Body of pancreas (tissue), 4 donors: ENCODE results near the gene GPRIN2. TPM values are rescaled to one million over a fixed set of nuclear protein-coding genes. Genes with fewer than 3 reads are reported as not detected.
A peak's percentile ranks its signal among the peaks of the same experiment; 100 is the strongest.

Experiments used
- ATAC-seq: fragments of 150-250 bp; one replicate; pipeline ENCODE4 v1.9.1; 2016
- DNase-seq, 4 donors: peaks; one replicate each; pipeline ENCODE4 v3.0.0-alpha.2; 2019
- H3K27ac ChIP-seq, 4 donors: fragments of 200-600 bp; sonication (generic); 1 replicate in 3 of 4; 2 replicates in 1 of 4; pipeline versions ENCODE4 v1.5.1 to v1.6.1; 2016 to 2019; ENCODE audit warnings: mild to moderate bottlenecking in 1 of 4, mixed read lengths in 1 of 4, moderate library complexity in 1 of 4
- H3K27me3 ChIP-seq, 2 donors: fragments of 200-600 bp; sonication (generic); one replicate each; pipeline ENCODE4 v1.6.0; 2016; ENCODE audit warnings: mild to moderate bottlenecking in 1 of 2
- H3K36me3 ChIP-seq, 2 donors: fragments of 200-600 bp; sonication (generic); replicated peaks in 1 of 2; 2 replicates each; pipeline ENCODE4 v1.5.1; 2016; ENCODE audit warnings: low read depth in 2 of 2; ENCODE audit not compliant: insufficient read depth in 1 of 2
- H3K4me1 ChIP-seq: fragments of 200-600 bp; sonication (generic); one replicate; pipeline ENCODE4 v1.6.0; 2016
- H3K4me3 ChIP-seq, 2 donors: fragments of 200-600 bp; sonication (generic); 1 replicate in 1 of 2; 2 replicates in 1 of 2; pipeline ENCODE4 v1.5.1; 2016 to 2019
- H3K9me3 ChIP-seq, 3 donors: fragments of 200-600 bp; sonication (generic); 1 replicate in 2 of 3; 2 replicates in 1 of 3; pipeline ENCODE4 v1.5.1; 2016
- POLR2A ChIP-seq, 3 donors: fragments of 450-650 bp; IDR thresholded peaks; one replicate each; pipeline ENCODE4 v1.6.1; 2016; ENCODE audit warnings: antibody characterized with exemption in 3 of 3, mild to moderate bottlenecking in 2 of 3
- WGBS, 2 donors: methylation state at CpG; one replicate each; pipeline ENCODE4 v1.1.5; 2017; 5-methylcytosine and 5-hydroxymethylcytosine counted together
- intact Hi-C: fragments of 100-400 bp; cut with DNase I; formaldehyde crosslinking; loops from one replicate; pipeline ENCODE4 v1.15.1; 2023
- total RNA-seq, 2 donors: library from RNA; depleted of rRNA; stranded (reverse); fragments of >200 nt; gene quantifications; one replicate each; pipeline ENCODE4 v1.1.0, GENCODE V29; 2016
- TF ChIP-seq, protein P1 (sequence below), 7 experiments: fragments of 450-650 bp in 4 of 7; fragments of 200-600 bp in 3 of 7; sonication (generic) in 3 of 7; IDR thresholded peaks; one replicate each; pipeline ENCODE4 v1.5.1; 2016 to 2019; ENCODE audit warnings: antibody characterized with exemption in 7 of 7

GPRIN2 gene
- total RNA-seq, 2 donors from 2014 or later, result 15.8 to 16.3 TPM

DNA sequence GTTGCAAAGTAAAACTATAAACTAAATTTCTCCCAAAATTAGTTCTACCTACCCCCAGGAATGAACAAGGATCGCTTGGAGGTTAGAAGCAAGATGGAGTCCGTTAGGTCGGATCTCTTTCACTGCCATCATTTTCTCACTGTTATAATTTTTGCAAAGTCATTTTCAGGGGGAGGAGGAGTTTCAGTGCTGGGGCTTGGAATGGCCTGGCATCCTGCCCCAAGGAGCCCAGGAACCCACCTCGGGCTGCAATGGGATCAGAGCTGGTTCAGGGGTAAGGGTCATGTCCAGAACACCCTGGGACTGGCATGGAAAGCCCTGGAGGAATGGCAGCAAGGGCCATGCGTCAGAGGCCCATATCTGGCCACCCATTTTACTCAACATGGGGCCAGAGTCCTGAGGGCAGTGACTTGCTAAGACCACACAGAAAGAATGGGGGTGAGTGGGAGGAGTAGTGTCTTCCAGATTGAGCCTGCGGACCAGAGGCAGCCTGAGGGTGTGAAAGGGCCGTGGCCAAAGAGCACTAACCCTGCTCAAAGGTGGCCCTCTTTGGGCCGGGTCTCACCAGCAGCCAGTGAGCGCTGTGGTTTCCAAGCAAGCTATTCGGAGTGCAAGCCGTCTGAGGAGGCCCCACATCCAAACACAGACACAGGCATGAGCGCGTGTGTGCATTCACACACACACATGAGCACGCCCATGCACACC is 31.8 kb downstream of the GPRIN2 start:
- no peak for ATAC-seq
- intact Hi-C loops, result no loop called here

DNA sequence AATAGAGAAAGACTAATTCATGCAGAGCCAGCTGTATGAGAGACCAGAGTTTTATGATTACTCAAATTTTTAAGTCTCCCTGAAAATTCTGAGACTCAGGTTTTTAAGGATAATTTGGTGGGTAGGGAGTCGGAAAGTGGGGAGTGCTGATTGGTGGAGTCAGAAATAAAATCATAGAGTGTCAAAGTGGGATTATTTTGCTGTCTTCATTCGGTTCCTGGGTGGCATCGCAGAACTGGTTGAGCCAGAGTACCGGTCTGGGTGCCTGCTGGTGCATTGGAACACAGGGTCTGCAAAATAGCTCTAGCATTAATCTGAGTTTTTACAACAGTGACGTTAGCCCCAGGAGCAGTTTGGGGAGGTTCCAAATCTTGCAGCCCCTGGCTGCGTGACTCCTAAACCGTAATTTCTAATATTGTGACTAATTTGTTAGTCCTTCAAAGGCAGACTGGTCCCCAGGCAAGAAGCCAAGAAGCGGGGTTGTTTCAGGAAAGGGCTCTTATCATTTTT is 32.4 kb downstream of the GPRIN2 start:
- WGBS, 2 donors, result 56 to 59% methylated on average over 8 of the region's 8 CpGs
- H3K4me1 ChIP-seq, result peaks cover 18% of the 10 kb centered on the region
- no peak overlapping the region for H3K4me3 ChIP-seq
- intact Hi-C loops, result no loop called here
- ATAC-seq (peak; percentile 25), DNase-seq (peak in 2 of 4 donors; percentile 25 to 27)
- no peaks in the 10 kb centered on the region for H3K36me3 ChIP-seq
- TF ChIP-seq, protein P1, sequence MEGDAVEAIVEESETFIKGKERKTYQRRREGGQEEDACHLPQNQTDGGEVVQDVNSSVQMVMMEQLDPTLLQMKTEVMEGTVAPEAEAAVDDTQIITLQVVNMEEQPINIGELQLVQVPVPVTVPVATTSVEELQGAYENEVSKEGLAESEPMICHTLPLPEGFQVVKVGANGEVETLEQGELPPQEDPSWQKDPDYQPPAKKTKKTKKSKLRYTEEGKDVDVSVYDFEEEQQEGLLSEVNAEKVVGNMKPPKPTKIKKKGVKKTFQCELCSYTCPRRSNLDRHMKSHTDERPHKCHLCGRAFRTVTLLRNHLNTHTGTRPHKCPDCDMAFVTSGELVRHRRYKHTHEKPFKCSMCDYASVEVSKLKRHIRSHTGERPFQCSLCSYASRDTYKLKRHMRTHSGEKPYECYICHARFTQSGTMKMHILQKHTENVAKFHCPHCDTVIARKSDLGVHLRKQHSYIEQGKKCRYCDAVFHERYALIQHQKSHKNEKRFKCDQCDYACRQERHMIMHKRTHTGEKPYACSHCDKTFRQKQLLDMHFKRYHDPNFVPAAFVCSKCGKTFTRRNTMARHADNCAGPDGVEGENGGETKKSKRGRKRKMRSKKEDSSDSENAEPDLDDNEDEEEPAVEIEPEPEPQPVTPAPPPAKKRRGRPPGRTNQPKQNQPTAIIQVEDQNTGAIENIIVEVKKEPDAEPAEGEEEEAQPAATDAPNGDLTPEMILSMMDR (IDR thresholded peaks at IDR 0.05), result no peak
- no peak for TF ChIP-seq POLR2A (IDR thresholded peaks at IDR 0.05)
- H3K27ac ChIP-seq, result peak overlapping the region in 3 of 4 donors; percentile 1 to 44 (median 36)
- no peaks in the 10 kb centered on the region for H3K27me3 ChIP-seq
- no peaks in the 10 kb centered on the region for H3K9me3 ChIP-seq

More for the DNA sequence above, 31.8 kb downstream of the GPRIN2 start:
- DNase-seq, result peak in 2 of 4 donors; percentile 13 to 15
- Histone ChIP-seq H3K4me1 (peaks cover 18% of the 10 kb centered on the region), H3K27me3 (no peaks in the 10 kb centered on the region), H3K36me3 (no peaks in the 10 kb centered on the region), H3K4me3 (no peak overlapping the region), H3K27ac (peak overlapping the region in 2 of 4 donors; percentile 36 to 44), H3K9me3 (no peaks in the 10 kb centered on the region)
- 82 to 88% methylated on average over 14 of the region's 14 CpGs for WGBS, 2 donors
- TF ChIP-seq POLR2A (IDR thresholded peaks at IDR 0.05), result no peak
- TF ChIP-seq, protein P1 (IDR thresholded peaks at IDR 0.05), result no peak

DNA sequence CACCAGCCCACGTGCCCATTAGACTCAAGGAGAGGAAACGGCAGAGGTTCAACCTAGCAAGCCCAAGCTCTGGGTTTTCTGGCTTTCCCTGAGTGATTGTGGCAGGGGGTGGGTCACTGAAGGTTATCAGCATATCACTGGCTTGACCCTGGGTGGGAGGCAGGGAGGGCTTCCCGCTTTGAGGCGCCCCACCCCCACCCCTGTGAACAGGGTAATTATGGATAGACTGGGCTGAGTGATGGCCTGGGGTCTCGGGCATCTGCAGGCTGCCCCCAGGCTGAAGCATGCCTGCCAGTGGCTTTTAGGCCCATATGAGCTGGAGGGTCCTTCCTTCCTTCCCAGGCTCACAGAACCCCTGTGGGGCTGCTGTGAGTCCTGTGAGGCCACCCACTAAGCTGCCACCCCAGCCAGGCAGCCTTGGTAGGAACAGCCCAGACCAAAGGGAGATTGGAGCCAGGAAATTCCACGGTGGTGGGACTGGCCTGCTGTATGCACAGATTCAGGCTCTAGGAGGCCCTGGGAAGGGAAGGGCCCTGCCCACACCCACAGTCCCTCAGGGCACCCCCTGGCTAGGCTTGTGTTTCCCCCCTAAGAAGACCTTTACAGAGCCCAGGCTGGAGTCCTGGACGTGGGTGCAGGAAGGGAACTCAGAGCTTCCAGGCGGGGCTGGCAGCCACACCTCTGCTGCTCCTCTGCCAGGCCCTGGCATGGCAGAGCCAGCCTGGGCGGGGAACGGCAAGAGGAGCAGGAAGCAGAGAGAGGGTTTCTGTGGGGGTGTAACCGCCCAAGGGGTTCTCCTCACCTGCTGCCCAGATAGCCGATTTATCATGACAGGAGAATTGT is 33.1 kb downstream of the GPRIN2 start:
- ATAC-seq (peak; percentile 40), DNase-seq (peak in 2 of 4 donors; percentile 40 to 42)
- H3K4me1 ChIP-seq, result peaks cover 18% of the 10 kb centered on the region
- peak overlapping the region in 3 of 4 donors; percentile 1 to 44 (median 36) for H3K27ac ChIP-seq
- H3K27me3 ChIP-seq, result no peaks in the 10 kb centered on the region
- H3K36me3 ChIP-seq, result no peaks in the 10 kb centered on the region
- H3K9me3 ChIP-seq, result no peaks in the 10 kb centered on the region
- H3K4me3 ChIP-seq, result no peak overlapping the region
- TF ChIP-seq, protein P1 (IDR thresholded peaks at IDR 0.05), result no peak
- no peak for TF ChIP-seq POLR2A (IDR thresholded peaks at IDR 0.05)
- WGBS, 2 donors, result 58 to 63% methylated on average over 12 of the region's 12 CpGs
- intact Hi-C loops, result no loop called here

DNA sequence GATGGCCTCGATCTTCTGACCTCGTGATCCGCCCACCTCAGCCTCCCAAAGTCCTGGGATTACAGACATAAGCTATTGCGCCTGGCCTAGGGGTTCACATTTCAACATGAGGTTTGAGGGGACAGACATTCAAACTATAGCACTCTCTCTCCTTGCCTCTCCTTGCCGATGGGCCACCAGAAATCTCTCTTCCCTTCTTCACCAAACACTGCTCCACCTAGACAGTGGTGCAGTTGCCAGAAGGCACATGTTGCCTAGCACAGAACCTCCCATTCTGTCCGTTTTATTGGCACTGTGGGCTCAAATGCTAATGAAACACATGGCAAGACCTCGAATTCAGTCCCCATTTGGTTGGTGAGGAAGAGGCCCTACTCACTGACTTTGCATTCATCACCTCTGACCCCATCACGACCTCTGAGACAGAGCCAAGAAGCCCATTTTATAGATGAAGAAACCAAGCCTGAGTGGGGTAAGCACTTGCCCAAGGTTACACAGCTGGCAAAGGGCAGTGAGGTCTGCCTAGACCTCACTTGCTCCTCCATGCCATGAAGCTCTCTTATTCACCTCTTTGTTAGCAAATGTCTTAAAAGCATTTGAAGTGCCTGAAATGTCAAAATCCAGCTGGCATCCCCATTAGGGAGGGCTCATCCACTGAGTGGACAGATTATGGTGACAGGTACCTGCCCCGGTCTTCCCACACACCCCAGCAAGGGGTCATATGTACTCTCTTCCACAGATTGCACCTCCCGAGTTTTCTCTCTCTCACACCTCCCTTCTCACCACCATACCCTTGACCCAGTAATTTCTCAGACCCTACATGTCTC is 34.0 kb downstream of the GPRIN2 start:
- intact Hi-C loops, result no loop called here
- no peaks in the 10 kb centered on the region for H3K9me3 ChIP-seq
- no peaks in the 10 kb centered on the region for H3K36me3 ChIP-seq
- H3K4me1 ChIP-seq, result peaks cover 18% of the 10 kb centered on the region
- ATAC-seq (no peak), DNase-seq (no peak)
- H3K4me3 ChIP-seq, result no peak overlapping the region
- TF ChIP-seq, protein P1 (IDR thresholded peaks at IDR 0.05), result no peak
- TF ChIP-seq POLR2A (IDR thresholded peaks at IDR 0.05), result no peak
- 83 to 85% methylated on average over 10 of the region's 10 CpGs for WGBS, 2 donors
- no peak overlapping the region for H3K27ac ChIP-seq
- no peaks in the 10 kb centered on the region for H3K27me3 ChIP-seq
